ENCODE results near the gene CHRNA10.

Gene CHRNA10

DNA sequence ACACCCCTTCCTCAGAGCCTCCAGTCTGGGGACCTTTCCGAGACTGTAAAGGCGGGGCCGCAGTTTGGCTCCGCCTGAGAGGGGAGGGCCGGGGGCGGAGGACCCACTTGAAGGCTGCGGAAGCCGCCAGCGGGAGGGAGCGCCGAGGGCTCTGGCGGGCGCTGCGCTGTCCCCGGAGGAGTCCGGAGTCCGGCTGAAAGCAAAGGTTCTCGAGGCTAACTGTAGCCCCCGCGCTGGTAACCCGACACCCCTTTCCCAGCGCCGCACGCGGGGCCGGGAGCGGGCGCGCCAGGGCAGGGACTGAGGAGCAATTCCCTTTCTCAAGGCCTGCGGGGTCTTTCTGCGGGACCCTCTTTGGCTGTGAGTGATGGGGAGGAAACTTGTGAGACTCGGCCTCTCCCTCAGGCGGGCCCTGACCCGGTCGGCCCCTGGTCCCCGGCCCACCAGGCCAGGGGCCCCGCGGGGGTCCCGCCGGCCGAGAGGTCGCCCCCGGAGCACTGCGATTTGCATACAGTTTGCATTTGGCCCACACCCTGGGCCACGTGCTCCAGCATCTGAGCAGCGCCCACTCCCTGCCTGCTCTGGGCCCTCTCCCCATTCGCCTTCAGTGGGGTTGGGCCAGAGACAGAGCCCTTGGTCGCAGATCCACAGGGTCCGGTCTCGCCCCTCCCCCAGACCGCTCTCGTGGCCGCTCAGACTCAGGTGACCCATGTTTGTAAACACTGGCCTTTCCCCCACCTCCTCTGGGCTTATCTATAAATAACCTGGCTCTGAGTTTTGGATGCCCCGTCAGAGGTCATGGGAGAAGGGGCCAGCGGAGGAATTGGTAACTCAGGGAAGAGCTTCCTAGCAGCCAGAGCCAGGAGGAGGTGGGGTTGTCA lies 28.9 kb downstream of the CHRNA10 start:
- TF ChIP-seq, protein P1, sequence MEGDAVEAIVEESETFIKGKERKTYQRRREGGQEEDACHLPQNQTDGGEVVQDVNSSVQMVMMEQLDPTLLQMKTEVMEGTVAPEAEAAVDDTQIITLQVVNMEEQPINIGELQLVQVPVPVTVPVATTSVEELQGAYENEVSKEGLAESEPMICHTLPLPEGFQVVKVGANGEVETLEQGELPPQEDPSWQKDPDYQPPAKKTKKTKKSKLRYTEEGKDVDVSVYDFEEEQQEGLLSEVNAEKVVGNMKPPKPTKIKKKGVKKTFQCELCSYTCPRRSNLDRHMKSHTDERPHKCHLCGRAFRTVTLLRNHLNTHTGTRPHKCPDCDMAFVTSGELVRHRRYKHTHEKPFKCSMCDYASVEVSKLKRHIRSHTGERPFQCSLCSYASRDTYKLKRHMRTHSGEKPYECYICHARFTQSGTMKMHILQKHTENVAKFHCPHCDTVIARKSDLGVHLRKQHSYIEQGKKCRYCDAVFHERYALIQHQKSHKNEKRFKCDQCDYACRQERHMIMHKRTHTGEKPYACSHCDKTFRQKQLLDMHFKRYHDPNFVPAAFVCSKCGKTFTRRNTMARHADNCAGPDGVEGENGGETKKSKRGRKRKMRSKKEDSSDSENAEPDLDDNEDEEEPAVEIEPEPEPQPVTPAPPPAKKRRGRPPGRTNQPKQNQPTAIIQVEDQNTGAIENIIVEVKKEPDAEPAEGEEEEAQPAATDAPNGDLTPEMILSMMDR (IDR thresholded peaks at IDR 0.05; ENCODE audit: low read length) = no peak
- TF ChIP-seq EZH2 (IDR thresholded peaks at IDR 0.05; ENCODE audit: borderline replicate concordance, low read length) = no peak
- H3K36me3 ChIP-seq (ENCODE audit: insufficient read depth, low read length) = no peaks in the 10 kb centered on the region; the same call in 1 of the 2 replicates
- H3K79me2 ChIP-seq (ENCODE audit: insufficient read depth, low read length) = no peaks in the 10 kb centered on the region
- no peaks in the 10 kb centered on the region for H3K4me1 ChIP-seq (ENCODE audit: insufficient read depth, low read length, severe bottlenecking)
- H4K20me1 ChIP-seq (ENCODE audit: insufficient read depth, low read length) = no peaks in the 10 kb centered on the region
- no peak overlapping the region for H3K4me2 ChIP-seq (ENCODE audit: low read length)
- H3K27ac ChIP-seq (ENCODE audit: low read depth, low read length, poor library complexity, severe bottlenecking) = no peak overlapping the region
- H3K9me2 ChIP-seq (ENCODE audit: low read depth, low read length) = no peaks in the 10 kb centered on the region
- H3F3A ChIP-seq (ENCODE audit: insufficient read depth, low read length) = no peaks in the 10 kb centered on the region
- no peaks in the 10 kb centered on the region for H3K9me3 ChIP-seq (ENCODE audit: low read length)
- peaks cover 7% of the 10 kb centered on the region; the same call in 1 of the 2 replicates for H3K27me3 ChIP-seq (ENCODE audit: insufficient read depth, low read length)
- no peak overlapping the region for H3K4me3 ChIP-seq (ENCODE audit: low read depth, low read length, poor library complexity, severe bottlenecking)
- H2AFZ ChIP-seq (ENCODE audit: low read length) = no peak overlapping the region
- H3K9ac ChIP-seq (ENCODE audit: low read length) = no peak overlapping the region

DNA sequence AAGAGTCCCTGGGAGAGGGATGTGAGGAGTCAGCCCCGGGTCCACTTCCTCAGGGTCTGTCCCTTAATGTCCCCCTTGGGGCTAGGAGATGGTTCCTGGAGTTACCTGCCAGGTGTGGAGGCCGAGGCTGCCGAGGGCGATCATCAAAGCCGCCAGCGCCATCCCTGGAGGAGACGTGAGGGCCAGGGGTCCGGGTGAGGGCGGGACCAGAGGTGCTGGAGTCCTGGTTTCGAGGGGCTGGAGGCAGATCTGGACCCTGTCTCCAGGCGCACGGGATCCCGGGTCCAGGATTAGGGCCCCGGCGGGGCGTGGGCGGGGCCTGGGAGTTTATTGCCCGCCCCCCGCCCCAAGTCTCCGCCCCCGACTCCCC lies 29.5 kb downstream of the CHRNA10 start, which contains the start of gene ART5:
TSS of gene ART5 (minus strand) at position 292 of the 370 bp plus-strand sequence. CDS start at position 162, 130 bp downstream.
- Histone ChIP-seq H3K9me2 (ENCODE audit: low read depth, low read length) (no peaks in the 10 kb centered on the region), H3K9me3 (ENCODE audit: low read length) (no peaks in the 10 kb centered on the region), H3K4me1 (ENCODE audit: insufficient read depth, low read length, severe bottlenecking) (no peaks in the 10 kb centered on the region), H2AFZ (ENCODE audit: low read length) (no peak within 1 kb of the TSS), H3K27ac (ENCODE audit: low read depth, low read length, poor library complexity, severe bottlenecking) (no peak within 1 kb of the TSS), H4K20me1 (ENCODE audit: insufficient read depth, low read length) (no peaks in the 10 kb centered on the region), H3K27me3 (ENCODE audit: insufficient read depth, low read length) (peaks cover 7% of the 10 kb centered on the region; the same call in 1 of the 2 replicates), H3K4me2 (ENCODE audit: low read length) (no peak within 1 kb of the TSS), H3K36me3 (ENCODE audit: insufficient read depth, low read length) (no peaks in the 10 kb centered on the region; the same call in 1 of the 2 replicates), H3F3A (ENCODE audit: insufficient read depth, low read length) (no peaks in the 10 kb centered on the region), H3K79me2 (ENCODE audit: insufficient read depth, low read length) (no peaks in the 10 kb centered on the region), H3K4me3 (ENCODE audit: low read depth, low read length, poor library complexity, severe bottlenecking) (no peak within 1 kb of the TSS), H3K9ac (ENCODE audit: low read length) (no peak within 1 kb of the TSS)
- TF ChIP-seq EZH2 (IDR thresholded peaks at IDR 0.05; ENCODE audit: borderline replicate concordance, low read length) = no peak
- TF ChIP-seq, protein P1 (IDR thresholded peaks at IDR 0.05; ENCODE audit: low read length) = no peak

DNA sequence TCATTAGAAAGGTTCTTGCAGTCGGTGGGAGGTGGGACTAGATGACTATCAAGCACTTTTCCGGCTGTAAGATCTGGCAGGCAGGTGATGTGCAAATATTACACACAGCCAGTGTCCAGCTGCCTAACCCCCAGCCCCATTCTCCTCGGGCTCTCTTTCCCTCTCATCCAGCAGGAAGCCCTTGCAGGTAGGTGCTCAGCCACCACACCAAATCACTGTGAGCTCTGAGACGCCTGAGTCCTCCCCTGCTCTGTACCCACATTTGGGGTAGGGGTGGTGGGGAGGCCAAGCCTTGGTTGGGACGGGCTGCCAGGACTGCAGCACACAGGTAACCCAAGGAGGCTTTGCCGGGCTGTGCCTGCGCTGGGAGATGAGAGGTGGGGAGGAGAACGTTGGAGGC lies 30.0 kb downstream of the CHRNA10 start:
- Histone ChIP-seq H3K36me3 (ENCODE audit: insufficient read depth, low read length) (no peaks in the 10 kb centered on the region; the same call in 1 of the 2 replicates), H3K4me3 (ENCODE audit: low read depth, low read length, poor library complexity, severe bottlenecking) (no peak overlapping the region)
- TF ChIP-seq, protein P1 (IDR thresholded peaks at IDR 0.05; ENCODE audit: low read length) = no peak
- no peak for TF ChIP-seq EZH2 (IDR thresholded peaks at IDR 0.05; ENCODE audit: borderline replicate concordance, low read length)

More for the DNA sequence above, 30.0 kb downstream of the CHRNA10 start:
- Histone ChIP-seq H3F3A (ENCODE audit: insufficient read depth, low read length) (no peaks in the 10 kb centered on the region), H3K9ac (ENCODE audit: low read length) (no peak overlapping the region), H4K20me1 (ENCODE audit: insufficient read depth, low read length) (no peaks in the 10 kb centered on the region), H3K4me2 (ENCODE audit: low read length) (no peak overlapping the region), H3K9me2 (ENCODE audit: low read depth, low read length) (no peaks in the 10 kb centered on the region), H3K9me3 (ENCODE audit: low read length) (no peaks in the 10 kb centered on the region), H3K27me3 (ENCODE audit: insufficient read depth, low read length) (peaks cover 7% of the 10 kb centered on the region; the same call in 1 of the 2 replicates), H2AFZ (ENCODE audit: low read length) (no peak overlapping the region), H3K4me1 (ENCODE audit: insufficient read depth, low read length, severe bottlenecking) (no peaks in the 10 kb centered on the region), H3K79me2 (ENCODE audit: insufficient read depth, low read length) (no peaks in the 10 kb centered on the region), H3K27ac (ENCODE audit: low read depth, low read length, poor library complexity, severe bottlenecking) (no peak overlapping the region)
